ENCODE measurements around the gene ALG2. TPM values are rescaled to one million over a fixed set of nuclear protein-coding genes. Genes with fewer than 3 reads are reported as not detected.
A peak's percentile ranks its signal among the peaks of the same experiment; 100 is the strongest.

The ALG2 gene
- total and polyA plus RNA-seq, 2 of the 4 experiments (the other 2 are of a cell fraction) = 36.4 to 38.4 TPM

DNA sequence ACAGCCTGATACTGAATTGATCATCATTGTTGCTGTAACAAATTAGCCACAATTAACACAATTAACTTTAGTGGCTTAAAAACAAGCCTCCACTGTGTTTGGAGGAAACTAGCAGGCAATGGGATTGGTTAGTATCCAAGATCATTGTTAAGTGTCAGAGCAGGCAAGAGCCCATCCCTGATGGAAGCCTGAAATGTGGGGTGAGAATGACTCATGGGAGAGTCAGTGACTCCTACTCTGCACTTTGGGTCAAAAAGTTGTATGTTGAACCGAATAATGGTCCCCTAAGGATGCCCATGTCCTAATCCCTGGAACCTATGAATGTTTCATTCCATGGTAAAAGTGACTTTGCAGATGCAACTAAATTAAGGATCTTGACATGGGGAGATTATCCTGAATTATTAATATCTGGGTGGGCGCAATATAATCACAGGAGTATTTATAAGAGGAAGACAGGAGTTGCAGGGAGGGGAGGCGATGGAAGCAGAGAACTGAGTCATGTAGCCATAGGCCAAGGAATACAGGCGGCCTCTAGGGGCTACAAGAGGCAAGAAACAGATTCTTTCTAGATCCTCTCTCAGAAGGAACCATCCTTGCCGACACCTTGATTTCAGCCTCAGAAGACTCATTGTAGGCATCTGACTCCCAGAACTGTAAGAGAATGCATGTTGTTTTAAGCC is 28.8 kb downstream of the ALG2 start:
- H2BK15ac ChIP-seq (ENCODE audit: low read depth, low read length) = no peak overlapping the region
- no peak overlapping the region for H3K18ac ChIP-seq (ENCODE audit: low read depth, low read length)
- peaks cover 7% of the 10 kb centered on the region for H3K9me3 ChIP-seq (ENCODE audit: control insufficient read depth, insufficient read depth, low read length)
- no peak overlapping the region for H3K4me2 ChIP-seq (ENCODE audit: low read depth, low read length)
- no peak overlapping the region for H2BK5ac ChIP-seq (ENCODE audit: low read depth, low read length, poor library complexity, severe bottlenecking)
- BruUV-seq (replicated peaks) = no TSS peak
- DNase-seq = peak; percentile 24
- CTCF ChIA-PET = no interaction called here
- H2BK120ac ChIP-seq (ENCODE audit: low read depth, low read length) = no peak overlapping the region
- TF ChIP-seq, protein P1, sequence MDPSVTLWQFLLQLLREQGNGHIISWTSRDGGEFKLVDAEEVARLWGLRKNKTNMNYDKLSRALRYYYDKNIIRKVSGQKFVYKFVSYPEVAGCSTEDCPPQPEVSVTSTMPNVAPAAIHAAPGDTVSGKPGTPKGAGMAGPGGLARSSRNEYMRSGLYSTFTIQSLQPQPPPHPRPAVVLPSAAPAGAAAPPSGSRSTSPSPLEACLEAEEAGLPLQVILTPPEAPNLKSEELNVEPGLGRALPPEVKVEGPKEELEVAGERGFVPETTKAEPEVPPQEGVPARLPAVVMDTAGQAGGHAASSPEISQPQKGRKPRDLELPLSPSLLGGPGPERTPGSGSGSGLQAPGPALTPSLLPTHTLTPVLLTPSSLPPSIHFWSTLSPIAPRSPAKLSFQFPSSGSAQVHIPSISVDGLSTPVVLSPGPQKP (IDR thresholded peaks at IDR 0.05; ENCODE audit: borderline replicate concordance, low read depth, low read length) = no peak
- no peak for TF ChIP-seq RFX5 (IDR thresholded peaks at IDR 0.05; ENCODE audit: low read depth, low read length)
- TF ChIP-seq, protein P2, sequence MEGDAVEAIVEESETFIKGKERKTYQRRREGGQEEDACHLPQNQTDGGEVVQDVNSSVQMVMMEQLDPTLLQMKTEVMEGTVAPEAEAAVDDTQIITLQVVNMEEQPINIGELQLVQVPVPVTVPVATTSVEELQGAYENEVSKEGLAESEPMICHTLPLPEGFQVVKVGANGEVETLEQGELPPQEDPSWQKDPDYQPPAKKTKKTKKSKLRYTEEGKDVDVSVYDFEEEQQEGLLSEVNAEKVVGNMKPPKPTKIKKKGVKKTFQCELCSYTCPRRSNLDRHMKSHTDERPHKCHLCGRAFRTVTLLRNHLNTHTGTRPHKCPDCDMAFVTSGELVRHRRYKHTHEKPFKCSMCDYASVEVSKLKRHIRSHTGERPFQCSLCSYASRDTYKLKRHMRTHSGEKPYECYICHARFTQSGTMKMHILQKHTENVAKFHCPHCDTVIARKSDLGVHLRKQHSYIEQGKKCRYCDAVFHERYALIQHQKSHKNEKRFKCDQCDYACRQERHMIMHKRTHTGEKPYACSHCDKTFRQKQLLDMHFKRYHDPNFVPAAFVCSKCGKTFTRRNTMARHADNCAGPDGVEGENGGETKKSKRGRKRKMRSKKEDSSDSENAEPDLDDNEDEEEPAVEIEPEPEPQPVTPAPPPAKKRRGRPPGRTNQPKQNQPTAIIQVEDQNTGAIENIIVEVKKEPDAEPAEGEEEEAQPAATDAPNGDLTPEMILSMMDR (conservative IDR thresholded peaks at IDR 0.05; ENCODE audit: low read depth, low read length) = 0 out of 2 replicates have a peak, but pooled peaks have one; percentile 23
- H4K20me1 ChIP-seq (ENCODE audit: insufficient read depth, low read length) = no peaks in the 10 kb centered on the region
- no peak overlapping the region for H2AK9ac ChIP-seq (replicated peaks; ENCODE audit: low read depth, low read length, poor library complexity)
- no peak overlapping the region for H3K23ac ChIP-seq (ENCODE audit: low read depth, low read length)
- H3K79me1 ChIP-seq (ENCODE audit: low read depth in 1 of 2, low read length in 2 of 2) = no peaks in the 10 kb centered on the region
- intact Hi-C loops (cut with micrococcal nuclease) = no loop called here
- no peak overlapping the region for H2AK5ac ChIP-seq (ENCODE audit: low read depth, low read length)
- peaks cover 4% of the 10 kb centered on the region for H3K4me1 ChIP-seq (ENCODE audit: control insufficient read depth, insufficient read depth, low read length)
- H3K27ac ChIP-seq (ENCODE audit: insufficient read depth, low read length) = no peak overlapping the region
- no peak overlapping the region for H4K91ac ChIP-seq (ENCODE audit: insufficient read depth, low read depth, low read length)
- H3K4me3 ChIP-seq (ENCODE audit: insufficient read depth, low read depth, low read length) = no peak overlapping the region
- no peak overlapping the region for H3K56ac ChIP-seq (ENCODE audit: extremely low read depth, insufficient read depth, low read length)
- peaks cover 8% of the 10 kb centered on the region for H3K27me3 ChIP-seq (ENCODE audit: control insufficient read depth, insufficient read depth, low read length)
- H3K14ac ChIP-seq (replicated peaks; ENCODE audit: low read depth, low read length) = no peak overlapping the region
- H3K9me1 ChIP-seq (ENCODE audit: insufficient read depth, low read length) = no peaks in the 10 kb centered on the region
- H3K36me3 ChIP-seq (ENCODE audit: control insufficient read depth, insufficient read depth, low read length) = no peaks in the 10 kb centered on the region
- in situ Hi-C loops (cut with MboI; ENCODE audit: low sequenced_read_pairs) = loop anchor here (25.0 kb wide), 1 partner anchor 1394 kb away; the partner anchor contains the start of gene CAVIN4
- 80% methylated on average over 1 of the region's 5 CpGs; no CpG with 5 or more reads in 1 of the 2 experiments for WGBS, 2 experiments (ENCODE audit: extremely low coverage in 2 of 2, insufficient read length in 1 of 2)
- H3K9ac ChIP-seq (ENCODE audit: low read depth, low read length) = no peak overlapping the region
- no peak overlapping the region for H4K8ac ChIP-seq (ENCODE audit: low read depth in 2 of 2, low read length in 2 of 2)
- H3K4ac ChIP-seq (ENCODE audit: low read depth, low read length) = no peak overlapping the region
- dilution Hi-C loops (cut with HindIII; ENCODE audit: low sequenced_read_pairs, unreplicated experiment) = no loop called here
- no peak overlapping the region for H2BK20ac ChIP-seq (ENCODE audit: low read depth, low read length)
- no peak overlapping the region for H4K5ac ChIP-seq (ENCODE audit: low read depth, low read length)
- H2AFZ ChIP-seq (replicated peaks; ENCODE audit: low read length, poor library complexity) = no peak overlapping the region
- POLR2A ChIA-PET (ENCODE audit: unreplicated experiment) = no interaction called here
- ATAC-seq (ENCODE audit: low read depth) = peak; percentile 32; the same call in 1 of the 2 replicates
